Pons (tissue), 1 donor: Measurements from ENCODE around the gene MUC12.
"Not testable (repeated sequence)": the region's sequence is repeated elsewhere in the genome, so short reads cannot be mapped to it uniquely, and the experiment has no call there.

Experiments
- DNase-seq: peaks from one replicate; pipeline ENCODE4 v3.0.0-alpha.2; 2016; ENCODE audit warnings: low spot score

The MUC12 gene

DNA sequence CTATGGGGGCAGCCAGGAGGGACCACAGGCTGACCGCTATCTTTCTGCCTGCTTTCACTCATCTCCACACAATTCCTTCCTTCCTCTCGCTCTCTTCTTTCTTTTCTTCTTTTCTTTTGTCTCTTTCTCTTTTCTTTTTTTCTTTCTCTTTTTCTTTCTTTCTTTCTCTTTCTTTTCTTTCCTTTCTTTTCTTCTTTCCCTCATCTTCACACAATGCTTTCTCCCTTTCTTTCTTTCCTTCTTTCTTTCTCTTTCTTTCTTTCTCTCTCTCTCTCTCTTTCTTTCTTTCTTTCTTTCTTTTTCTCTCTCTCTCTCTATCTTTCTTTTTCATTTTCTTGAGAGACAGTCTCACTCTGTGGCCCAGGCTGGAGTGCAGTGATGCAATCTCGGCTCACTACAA, 6.8 kb upstream of the MUC12 start:
- DNase-seq, result no peak

DNA sequence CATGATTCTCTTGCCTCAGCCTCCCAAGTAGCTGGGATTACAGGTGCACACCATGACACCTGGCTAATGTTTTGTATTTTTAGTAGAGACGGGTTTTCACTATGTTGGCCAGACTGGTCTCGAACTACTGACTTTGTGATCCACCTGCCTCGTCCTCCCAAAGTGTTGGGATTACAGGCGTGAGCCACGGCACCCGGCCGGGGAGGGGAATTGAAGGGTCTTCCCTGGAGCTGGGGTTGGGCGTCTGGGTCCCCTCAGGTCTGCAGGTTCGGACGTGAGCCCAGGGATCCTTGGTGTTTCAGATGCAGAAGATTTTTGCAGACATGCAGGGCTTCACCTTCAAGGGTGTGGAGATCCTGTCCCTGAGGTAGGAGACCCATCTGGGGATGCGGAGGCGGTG, 6.0 kb upstream of the MUC12 start:
- no peak for DNase-seq

DNA sequence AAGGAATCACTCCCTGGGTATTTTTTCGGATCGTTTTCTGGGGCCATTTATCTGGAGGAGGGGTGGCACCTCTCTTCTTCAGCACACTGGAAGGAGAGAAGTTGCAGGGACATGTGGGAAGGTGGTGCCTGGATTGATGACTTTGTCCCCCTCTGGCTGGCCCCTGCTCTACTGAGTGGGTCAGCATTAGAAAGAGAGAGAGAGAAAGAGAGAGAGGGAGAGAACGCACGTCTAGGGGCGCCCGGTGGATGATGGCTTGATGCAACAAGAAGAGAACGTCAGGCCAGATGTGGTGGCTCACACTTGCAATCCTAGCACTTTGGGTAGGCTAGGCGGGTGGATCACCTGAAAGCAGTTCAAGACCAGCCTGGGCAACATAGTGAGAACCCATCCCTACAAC, 5.5 kb upstream of the MUC12 start:
- DNase-seq, result no peak

DNA sequence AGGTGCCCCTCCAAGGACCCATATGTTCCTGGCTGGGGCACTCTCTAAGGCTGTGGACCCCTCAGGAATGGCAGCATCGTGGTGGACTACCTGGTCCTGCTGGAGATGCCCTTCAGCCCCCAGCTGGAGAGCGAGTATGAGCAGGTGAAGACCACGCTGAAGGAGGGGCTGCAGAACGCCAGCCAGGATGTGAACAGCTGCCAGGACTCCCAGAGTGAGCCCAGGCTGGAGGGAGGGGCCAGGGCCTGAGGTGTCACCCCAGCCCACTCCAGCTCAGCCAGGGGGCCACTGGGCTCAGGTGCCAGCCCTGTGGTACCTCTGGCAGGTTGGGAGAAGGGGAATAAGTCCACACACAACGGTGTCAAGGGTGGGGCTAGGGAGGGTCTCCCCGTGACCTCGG, 4.7 kb upstream of the MUC12 start:
- DNase-seq, result no peak

DNA sequence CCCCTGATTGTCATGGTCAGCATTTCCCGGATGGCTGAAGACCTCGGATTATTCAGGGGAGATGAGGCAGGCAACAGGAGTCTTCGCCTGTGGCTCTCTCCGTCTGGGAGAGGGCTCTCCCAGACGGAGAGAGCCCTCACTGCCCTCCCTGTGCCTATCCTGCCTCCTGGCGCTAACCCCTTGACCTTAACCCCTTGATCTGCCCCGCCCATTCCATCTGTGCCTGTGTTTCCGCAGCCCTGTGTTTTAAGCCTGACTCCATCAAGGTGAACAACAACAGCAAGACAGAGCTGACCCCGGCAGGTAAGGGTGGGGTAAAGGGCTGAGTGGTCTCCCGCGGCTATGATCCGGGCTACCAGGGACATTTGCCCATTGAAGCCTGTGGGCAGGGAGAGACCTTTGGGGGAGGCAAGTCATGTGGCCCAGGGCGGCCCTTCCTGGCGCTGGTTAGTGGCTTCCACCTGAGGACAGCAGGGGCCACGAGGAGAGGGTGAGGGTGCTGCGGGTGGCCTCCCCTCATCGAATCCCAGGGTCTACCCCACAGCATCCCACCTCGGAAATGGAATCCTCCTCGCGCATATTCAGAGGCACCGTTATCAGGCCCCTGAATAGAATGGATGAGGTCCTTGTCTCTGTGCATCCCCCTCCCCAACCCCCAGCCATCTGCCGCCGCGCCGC, 4.2 kb upstream of the MUC12 start:
- no peak for DNase-seq

DNA sequence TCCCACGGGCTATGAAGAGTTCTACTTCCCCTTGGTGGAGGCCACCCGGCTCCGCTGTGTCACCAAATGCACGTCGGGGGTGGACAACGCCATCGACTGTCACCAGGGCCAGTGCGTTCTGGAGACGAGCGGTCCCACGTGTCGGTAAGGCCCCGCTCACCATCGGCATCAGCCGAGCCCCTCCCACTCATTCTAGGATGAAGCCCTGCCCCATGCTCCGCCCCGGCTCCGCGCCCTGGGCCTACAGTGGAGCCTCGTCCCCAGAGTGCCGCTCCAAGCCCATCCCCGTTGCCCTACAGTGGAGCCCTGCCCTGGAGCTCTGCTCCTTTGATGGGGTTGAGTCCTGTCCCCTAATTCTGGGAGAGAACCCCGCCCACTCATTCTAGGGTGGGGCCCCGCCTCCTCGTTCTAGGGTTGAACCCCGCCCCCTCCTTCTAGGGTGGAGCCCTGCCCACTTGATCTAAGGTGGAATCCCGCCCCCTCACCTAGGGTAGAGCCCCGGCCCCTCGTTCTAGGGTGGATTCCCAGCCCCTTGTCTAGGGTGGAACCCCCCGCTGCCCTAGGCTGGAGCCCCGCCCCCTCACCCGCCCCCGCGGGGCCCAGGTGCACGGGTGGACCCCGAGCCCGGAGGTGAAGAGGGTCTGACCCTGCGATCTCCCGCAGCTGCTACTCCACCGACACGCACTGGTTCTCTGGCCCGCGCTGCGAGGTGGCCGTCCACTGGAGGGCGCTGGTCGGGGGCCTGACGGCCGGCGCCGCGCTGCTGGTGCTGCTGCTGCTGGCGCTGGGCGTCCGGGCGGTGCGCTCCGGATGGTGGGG, 3.4 kb upstream of the MUC12 start:
- DNase-seq, result no peak

DNA sequence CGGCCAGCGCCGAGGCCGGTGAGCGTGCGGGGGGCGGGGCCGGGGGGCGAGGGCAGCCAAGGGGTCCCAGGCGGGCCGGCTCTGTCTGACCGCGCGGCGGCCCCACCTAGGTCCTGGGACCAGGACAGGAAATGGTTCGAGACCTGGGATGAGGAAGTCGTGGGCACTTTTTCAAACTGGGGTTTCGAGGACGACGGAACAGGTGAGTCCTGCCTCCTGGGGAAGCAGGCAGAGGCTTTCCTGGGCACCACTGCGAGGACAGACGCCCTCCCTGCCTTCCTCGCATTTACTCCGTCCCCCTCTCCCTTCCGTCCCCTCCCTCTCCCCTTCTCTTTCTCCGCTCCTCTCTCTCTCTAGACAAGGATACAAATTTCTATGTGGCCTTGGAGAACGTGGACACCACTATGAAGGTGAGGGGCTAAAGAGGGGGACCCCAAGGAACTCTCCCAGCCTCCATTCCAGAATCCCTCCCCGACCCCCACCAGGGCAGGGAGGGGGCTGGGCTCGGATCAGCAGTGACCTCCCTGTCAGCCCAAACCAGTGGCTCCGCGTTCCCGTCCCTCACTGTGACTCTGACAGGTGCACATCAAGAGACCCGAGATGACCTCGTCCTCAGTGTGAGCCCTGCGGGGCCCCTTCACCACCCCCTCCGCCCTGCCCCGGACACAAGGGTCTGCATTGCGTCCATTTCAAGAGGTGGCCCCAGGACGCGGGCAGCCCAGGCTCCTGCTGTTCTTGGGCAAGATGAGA, 2.6 kb upstream of the MUC12 start:
- no peak for DNase-seq

DNA sequence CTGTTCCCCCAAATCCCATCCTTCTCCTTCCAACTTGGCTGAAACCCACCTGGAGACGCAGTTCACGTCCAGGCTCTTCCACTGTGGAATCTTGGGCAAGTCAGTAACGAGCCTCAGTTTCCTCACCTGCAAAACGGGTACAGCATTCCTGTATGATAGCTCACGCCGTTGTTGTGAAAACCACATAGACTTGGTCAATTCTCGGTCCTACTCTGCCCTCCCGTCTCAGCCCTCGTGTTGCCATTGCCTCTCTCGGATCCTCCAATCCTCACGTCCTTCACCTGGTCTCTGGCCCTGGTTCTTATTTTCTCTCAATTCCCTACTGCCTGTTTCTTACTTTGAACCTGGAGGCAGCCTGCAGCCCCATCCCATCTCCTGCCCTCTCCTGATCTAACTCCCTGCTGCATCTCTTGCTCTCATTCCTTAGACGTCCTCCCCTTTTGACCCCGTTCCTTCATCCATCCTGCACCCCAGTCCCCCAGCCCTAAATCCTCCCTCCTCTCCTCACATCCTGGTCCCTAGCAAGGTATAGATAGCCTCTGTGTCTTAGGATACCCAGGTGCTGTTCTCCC, 2.0 kb upstream of the MUC12 start:
- DNase-seq, result no peak

DNA sequence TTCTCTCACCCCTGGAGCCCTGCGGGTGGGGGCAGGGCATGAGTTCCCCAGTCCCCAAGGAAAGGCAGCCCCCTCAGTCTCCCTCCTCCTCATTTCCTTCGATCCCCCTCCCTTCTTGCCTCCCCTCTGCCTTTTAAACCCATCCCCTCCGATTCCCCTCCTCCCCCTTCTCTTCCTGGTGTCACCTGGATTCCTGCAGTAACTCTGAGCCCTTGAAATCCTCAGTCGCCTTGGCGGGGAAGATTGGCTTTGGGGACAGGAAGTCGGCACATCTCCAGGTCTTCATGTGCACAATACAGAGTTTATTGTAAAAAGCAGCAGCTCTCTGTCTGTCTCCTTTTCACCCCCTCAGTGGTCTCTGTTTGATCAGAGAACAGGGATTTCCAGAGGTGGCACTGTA, 1.3 kb upstream of the MUC12 start:
- DNase-seq, result no peak

DNA sequence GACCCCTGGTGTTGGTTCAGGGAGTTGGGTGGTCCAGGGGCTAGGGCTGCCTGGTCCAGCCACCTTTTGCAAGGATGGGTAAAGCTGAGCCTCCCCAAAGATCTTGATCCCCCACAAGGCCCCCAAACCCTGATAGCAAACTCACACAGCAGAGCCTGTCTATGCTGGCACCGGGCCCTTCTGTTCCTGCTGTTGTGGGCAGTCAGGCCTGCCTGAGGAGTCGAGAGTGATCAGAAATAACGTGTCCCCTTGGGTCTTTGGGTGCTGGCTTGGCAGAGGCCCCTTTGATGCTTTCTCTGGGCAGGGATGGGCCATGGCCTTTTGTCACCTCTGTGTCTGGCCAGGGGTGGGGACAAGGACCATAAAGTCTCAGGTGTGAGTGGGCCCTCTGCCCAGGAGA, 715 bp upstream of the MUC12 start:
- no peak for DNase-seq

DNA sequence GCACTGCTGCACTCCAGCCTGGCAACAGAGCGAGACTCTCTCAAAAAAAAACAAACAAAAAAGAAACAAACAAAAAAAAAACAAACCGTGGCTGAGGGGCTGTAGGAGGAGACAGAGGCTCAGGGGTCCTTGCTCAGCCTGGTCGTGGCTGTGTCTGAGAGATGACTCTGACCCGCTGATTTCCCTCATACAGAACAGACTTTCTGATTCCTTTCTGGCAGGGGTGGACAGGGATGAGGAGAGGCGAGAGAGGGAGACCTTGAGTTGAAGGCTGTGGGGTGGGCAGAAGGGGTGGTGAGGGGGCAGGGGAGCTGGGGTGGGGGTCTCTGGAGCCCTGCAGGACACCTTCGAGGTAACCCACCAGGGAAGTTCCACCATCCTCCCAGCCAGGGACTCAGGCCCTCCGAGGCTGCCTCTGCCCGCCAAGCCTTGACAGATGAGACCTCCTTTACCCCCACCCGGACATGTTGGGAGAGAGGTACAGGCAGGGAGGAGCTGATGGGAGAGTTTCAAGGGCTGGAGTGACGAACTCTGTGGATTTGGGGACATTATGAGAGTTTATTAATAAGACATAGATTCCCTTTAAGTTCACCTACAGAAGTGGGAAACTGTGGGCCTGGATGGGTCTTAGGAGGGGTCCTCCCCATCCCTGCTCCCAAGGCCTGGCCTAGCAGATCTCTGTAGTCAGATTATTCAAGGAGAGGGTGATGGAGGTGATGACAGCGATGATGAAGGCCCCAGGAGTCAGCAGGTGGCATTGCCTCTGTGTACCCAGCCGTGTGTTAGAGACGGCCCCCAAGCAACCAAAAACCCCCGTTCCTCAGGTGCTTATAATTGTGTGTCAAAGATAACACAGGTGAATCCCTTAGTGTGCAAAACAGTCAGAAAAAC, 2.0 kb downstream of the MUC12 start:
- no peak for DNase-seq

DNA sequence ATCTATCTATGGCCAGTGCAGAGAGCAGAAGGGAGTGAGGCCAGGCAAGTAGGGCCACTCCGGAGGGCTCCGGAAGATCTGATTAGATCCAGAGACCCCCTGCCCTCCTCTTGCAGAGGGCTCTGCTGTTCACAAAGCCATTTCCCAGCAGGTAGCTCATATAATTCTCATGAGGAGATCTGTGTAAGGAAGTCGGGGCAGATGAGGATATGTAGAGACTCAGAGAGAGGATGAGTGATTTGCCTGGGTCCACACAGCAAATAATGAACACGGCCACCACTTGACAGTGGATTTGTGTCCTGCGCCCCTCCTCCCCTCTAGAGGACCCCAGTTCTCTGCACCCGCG, 2.6 kb downstream of the MUC12 start:
- DNase-seq, result no peak

DNA sequence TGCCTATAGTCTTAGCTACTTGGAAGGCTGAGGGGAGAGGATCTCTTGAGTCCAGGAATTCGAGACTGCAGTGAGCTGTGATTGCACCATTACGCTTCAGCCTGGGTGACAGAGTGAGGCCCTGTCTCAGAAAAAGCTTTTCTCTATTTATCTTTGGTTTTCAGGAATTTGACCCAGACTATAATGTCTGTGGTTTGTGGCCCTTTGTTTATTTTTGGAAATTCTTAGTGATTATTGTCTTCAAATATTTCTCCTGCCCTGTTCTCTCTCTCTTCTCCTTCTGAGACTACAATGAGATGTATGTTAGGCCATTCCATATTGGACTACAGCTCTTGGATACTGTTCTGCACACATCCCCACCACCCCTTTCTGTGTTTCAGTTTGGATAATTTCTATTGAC, 4.7 kb downstream of the MUC12 start:
- no peak for DNase-seq

DNA sequence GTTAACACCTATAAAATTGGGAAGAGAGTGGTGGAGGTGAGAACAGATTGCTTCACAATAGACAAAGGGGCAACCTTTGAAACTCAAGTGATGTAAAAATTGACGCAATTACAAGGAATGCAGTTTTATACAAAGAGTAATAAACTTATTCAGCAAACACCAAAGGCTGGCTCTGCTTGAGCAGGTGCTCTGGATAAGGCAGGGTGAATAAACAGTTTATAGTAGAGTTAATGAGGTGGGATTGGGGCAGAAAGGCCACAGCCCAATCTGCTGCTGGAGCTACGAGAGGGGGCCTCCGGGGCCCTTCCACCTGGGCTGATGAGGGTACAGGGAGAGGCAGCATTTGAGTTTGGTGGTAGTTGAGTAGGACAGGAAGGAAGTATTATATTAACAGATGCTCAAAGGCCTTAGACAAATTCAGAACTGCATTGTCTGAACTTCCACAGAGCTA, 6.0 kb downstream of the MUC12 start:
- DNase-seq, result no peak

DNA sequence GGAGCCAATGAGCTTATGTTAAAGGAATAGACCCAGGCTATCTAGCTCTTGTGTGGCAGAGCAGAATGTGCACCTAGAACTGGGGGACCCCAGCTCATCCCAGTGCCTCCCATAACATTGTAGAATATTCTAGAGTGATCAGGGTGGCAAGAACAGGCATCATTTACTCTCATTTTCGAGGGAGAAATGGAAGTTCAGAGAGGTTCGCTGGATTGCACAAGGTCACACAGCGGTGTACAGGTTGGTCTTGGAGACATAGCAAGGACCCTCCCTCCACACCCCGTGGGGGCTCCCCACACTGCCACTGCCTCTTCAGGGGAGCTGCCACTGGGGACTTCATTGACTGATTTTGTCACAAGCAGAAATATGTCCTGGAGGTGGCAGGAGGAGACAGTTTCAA, 8.9 kb downstream of the MUC12 start:
- DNase-seq, result no peak

DNA sequence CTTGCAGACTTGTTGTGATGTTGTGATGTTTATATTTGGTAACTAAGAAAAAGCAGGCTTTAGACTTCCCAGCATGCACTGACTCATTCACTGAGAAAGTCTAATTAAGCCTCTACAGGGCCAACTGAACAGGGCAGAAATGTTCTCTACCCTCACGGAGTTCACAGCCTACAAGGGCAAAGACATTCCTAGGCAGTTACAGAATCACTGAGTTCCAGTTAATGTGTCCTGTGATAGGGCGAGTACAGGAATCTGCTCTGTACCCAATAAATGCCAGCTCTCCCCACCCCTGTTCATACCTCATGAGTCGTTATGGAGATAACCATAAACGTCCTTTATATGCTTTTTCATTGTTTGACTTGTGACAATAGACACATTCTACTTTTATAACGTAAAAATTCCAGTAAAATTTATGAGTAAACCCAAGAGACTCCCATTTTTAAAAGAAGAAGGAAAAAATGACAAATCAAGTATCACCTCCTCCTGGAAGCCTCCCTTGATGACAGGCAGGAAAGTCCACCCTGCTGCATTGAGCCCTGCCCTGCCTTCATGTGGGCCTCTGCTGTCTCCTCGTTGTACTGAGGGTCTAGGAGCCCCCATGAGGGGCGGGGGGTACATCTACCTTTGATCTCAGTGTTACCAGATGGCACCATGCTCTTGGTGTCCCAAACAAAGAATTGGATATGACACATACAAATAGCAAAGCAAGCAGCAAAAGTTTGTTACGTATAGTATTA, 14.3 kb downstream of the MUC12 start:
- no peak for DNase-seq

DNA sequence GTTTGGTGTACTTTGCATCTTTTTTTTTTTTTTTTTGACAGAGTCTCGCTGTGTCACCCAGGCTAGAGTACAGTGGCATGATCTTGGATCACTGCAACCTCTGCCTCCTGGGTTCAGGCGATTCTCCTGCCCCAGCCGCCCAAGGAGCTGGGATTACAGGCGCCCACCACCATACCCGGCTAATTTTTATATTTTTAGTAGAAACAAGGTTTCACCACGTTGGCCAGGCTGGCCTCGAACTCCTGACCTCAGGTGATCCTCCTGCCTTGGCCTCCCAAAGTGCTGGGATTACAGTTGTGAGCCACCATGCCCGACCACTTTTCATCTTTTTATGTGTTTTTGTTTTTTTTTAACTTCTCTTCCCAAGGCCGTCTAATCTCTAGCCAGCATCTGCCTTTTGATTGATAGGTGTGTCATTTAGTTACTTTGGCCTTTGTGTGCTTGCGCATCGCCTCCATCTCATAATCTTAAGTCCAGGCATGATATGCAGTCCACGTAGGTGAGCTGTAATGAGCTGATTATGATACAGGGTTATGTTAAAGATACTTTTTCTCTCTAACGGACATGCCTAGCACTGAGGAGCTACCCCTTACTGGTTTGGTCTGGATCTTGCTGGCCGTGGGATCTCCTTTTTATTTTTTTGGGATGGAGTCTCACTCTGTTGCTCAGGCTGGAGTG, 15.0 kb downstream of the MUC12 start:
- not testable (repeated sequence) for DNase-seq

DNA sequence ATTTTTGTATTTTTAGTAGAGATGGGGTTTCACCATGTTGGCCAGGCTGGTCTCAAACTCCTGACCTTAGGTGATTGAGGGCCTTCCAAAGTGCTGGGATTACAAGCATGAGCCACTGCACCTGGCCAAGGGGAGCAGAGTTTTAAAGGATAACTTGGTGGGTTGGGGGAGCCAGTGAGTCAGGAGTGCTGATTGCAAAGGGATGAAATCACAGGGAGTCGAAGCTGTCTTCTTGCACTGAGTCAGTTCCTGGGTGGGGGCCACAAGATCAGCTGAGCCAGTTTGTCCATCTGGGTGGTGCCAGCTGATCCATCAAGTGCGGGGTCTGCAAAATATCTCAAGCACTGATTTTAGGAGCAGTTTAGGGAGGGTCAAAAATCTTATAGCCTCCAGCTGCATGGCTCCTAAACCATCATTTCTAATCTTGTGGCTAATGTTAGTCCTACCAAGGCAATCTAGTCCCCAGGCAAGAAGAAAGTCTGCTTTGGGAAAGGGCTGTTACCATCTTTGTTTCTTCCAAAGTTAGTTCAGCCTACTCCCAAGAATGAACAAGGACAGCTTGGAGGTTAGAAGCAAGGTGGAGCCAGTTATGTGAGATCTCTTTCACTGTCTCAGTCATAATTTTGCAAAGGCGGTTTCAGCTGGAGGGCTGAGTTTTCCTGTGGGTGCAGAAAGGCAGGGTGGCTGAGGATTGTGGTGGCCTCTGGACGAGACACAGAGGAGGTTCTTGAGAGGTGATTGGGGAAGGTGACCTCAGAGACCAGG, 15.8 kb downstream of the MUC12 start:
- not testable (repeated sequence) for DNase-seq

DNA sequence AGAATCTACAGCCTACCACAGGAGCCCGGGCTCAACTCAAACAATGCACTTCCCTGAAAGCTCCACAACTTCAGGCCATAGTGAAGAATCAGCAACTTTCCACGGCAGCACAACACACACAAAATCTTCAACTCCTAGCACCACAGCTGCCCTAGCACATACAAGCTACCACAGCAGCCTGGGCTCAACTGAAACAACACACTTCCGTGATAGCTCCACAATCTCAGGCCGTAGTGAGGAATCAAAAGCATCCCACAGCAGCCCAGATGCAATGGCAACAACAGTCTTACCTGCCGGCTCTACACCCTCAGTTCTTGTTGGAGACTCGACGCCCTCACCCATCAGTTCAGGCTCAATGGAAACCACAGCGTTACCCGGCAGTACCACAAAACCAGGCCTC, 22.3 kb downstream of the MUC12 start:
- no peak for DNase-seq

DNA sequence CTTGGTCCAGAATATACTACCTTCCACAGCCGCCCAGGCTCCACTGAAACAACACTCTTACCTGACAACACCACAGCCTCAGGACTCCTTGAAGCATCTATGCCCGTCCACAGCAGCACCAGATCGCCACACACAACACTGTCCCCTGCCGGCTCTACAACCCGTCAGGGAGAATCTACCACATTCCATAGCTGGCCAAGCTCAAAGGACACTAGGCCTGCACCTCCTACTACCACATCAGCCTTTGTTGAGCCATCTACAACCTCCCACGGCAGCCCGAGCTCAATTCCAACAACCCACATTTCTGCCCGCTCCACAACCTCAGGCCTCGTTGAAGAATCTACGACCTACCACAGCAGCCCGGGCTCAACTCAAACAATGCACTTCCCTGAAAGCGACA, 22.9 kb downstream of the MUC12 start:
- DNase-seq, result not testable (repeated sequence)
